Measurements from ENCODE around the gene AXIN2. TPM values are rescaled to one million over a fixed set of nuclear protein-coding genes. Genes with fewer than 3 reads are reported as not detected.

AXIN2 gene
- total RNA-seq, 1 donor from 2014 or later = 44.8 TPM

DNA sequence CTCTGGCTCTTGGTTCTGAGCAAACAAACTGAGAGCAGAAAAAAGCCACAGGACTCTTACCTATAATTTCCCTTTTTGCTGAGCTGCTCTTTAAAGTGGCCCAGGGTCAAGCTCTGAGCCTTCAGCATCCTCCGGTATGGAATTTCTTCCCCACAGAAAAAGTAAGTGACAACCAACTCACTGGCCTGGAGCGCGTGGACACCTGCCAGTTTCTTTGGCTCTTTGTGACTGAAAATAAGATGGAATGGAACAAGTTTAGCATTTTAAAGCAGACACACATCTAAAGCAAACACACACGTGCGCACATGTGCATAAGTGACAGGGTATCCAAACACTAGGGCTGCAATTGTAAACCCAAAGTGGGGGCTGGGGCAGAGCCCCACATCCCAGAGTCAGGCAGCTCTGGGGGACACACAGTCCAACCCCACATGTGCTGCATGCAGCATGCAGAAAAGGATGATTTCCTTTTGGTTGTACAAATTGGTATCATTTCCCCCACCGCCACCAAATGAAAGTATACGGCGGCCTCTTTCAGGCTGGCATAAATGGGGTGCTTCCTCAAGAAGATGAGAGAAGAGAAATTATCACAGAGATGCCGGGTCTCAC lies 27.5 kb downstream of the AXIN2 start:
- no peaks in the 10 kb centered on the region for H3K9me3 Mint-ChIP-seq (ENCODE audit: unreplicated experiment)
- TF ChIP-seq, protein P1, sequence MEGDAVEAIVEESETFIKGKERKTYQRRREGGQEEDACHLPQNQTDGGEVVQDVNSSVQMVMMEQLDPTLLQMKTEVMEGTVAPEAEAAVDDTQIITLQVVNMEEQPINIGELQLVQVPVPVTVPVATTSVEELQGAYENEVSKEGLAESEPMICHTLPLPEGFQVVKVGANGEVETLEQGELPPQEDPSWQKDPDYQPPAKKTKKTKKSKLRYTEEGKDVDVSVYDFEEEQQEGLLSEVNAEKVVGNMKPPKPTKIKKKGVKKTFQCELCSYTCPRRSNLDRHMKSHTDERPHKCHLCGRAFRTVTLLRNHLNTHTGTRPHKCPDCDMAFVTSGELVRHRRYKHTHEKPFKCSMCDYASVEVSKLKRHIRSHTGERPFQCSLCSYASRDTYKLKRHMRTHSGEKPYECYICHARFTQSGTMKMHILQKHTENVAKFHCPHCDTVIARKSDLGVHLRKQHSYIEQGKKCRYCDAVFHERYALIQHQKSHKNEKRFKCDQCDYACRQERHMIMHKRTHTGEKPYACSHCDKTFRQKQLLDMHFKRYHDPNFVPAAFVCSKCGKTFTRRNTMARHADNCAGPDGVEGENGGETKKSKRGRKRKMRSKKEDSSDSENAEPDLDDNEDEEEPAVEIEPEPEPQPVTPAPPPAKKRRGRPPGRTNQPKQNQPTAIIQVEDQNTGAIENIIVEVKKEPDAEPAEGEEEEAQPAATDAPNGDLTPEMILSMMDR (IDR thresholded peaks at IDR 0.05; ENCODE audit: unreplicated experiment) = no peak
- no peak overlapping the region for H3K4me3 Mint-ChIP-seq (ENCODE audit: unreplicated experiment)
- peaks cover 55% of the 10 kb centered on the region for H3K36me3 Mint-ChIP-seq (ENCODE audit: low read depth, unreplicated experiment)
- no peak for DNase-seq (ENCODE audit: low spot score)
- peaks cover 21% of the 10 kb centered on the region for H3K4me1 Mint-ChIP-seq (ENCODE audit: unreplicated experiment)
- H3K27ac Mint-ChIP-seq (ENCODE audit: unreplicated experiment) = no peak overlapping the region
- H3K27me3 Mint-ChIP-seq (ENCODE audit: unreplicated experiment) = peaks cover 5% of the 10 kb centered on the region

DNA sequence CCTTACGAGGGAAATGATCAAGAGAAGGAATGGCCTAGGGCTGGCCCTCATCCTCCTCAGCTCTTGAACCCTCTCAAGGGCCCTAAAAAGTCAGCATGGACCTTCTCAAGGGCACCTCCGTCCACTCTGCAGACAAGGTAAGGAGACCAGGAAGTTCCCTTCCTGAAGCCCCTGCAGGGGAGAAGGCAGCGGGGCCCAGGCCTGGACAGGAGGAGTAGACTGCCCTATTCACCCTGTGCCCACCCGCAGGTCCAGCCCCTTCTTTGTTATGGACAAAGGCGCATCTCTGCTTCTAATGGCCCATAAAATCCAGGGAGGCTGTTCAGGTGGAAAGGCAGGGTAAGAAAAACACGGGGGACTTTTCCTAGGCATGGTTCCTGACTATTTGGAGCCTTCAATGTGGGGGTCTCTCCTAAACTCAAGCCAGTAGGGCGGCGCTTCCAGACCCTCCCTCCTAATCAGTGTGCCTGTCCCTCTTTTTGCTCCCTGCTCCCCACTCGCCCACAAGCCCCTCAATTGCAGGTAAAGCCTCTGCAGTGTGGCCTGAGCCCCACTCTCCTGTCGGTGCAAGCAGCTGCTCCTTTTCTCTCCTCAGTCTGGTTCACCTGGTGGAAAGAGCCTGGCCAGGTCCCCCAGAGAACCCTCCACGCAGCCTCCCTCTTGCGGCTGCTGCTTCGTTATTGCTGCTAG lies 28.2 kb downstream of the AXIN2 start:
- Mint-ChIP-seq H3K4me3 (ENCODE audit: unreplicated experiment) (no peak overlapping the region), H3K4me1 (ENCODE audit: unreplicated experiment) (peaks cover 21% of the 10 kb centered on the region), H3K9me3 (ENCODE audit: unreplicated experiment) (no peaks in the 10 kb centered on the region), H3K36me3 (ENCODE audit: low read depth, unreplicated experiment) (peaks cover 53% of the 10 kb centered on the region), H3K27me3 (ENCODE audit: unreplicated experiment) (peaks cover 7% of the 10 kb centered on the region), H3K27ac (ENCODE audit: unreplicated experiment) (no peak overlapping the region)
- DNase-seq (ENCODE audit: low spot score) = no peak
- TF ChIP-seq, protein P1 (IDR thresholded peaks at IDR 0.05; ENCODE audit: unreplicated experiment) = no peak

- H3K4me3 Mint-ChIP-seq (ENCODE audit: unreplicated experiment) = no peak overlapping the region
- H3K9me3 Mint-ChIP-seq (ENCODE audit: unreplicated experiment) = no peaks in the 10 kb centered on the region
- peak overlapping the region; percentile 51 for H3K27ac Mint-ChIP-seq (ENCODE audit: unreplicated experiment)
- H3K27me3 Mint-ChIP-seq (ENCODE audit: unreplicated experiment) = peaks cover 7% of the 10 kb centered on the region
- H3K4me1 Mint-ChIP-seq (ENCODE audit: unreplicated experiment) = peaks cover 21% of the 10 kb centered on the region
- DNase-seq (ENCODE audit: low spot score) = no peak
- peaks cover 48% of the 10 kb centered on the region for H3K36me3 Mint-ChIP-seq (ENCODE audit: low read depth, unreplicated experiment)
- TF ChIP-seq, protein P1 (IDR thresholded peaks at IDR 0.05; ENCODE audit: unreplicated experiment) = no peak
Observed at GRCh38 chr17:65532101-65532890, 29.2 kb downstream of the AXIN2 start.

- H3K4me3 Mint-ChIP-seq (ENCODE audit: unreplicated experiment) = no peak overlapping the region
- TF ChIP-seq, protein P1 (IDR thresholded peaks at IDR 0.05; ENCODE audit: unreplicated experiment) = no peak
- H3K36me3 Mint-ChIP-seq (ENCODE audit: low read depth, unreplicated experiment) = peaks cover 46% of the 10 kb centered on the region
- H3K4me1 Mint-ChIP-seq (ENCODE audit: unreplicated experiment) = peaks cover 21% of the 10 kb centered on the region
- DNase-seq (ENCODE audit: low spot score) = no peak
- H3K9me3 Mint-ChIP-seq (ENCODE audit: unreplicated experiment) = no peaks in the 10 kb centered on the region
- H3K27me3 Mint-ChIP-seq (ENCODE audit: unreplicated experiment) = peaks cover 7% of the 10 kb centered on the region
- peak overlapping the region; percentile 51 for H3K27ac Mint-ChIP-seq (ENCODE audit: unreplicated experiment)
Observed at GRCh38 chr17:65531256-65532100, 30.0 kb downstream of the AXIN2 start.
